Thoracic aorta (tissue), 2 donors: ENCODE measurements around the gene VKORC1. TPM values are rescaled to one million over a fixed set of nuclear protein-coding genes. Genes with fewer than 3 reads are reported as not detected.

Experiments
- ATAC-seq: fragments of 150-250 bp; one replicate; pipeline ENCODE4 v1.8.0; 2017; ENCODE audit warnings: low read depth; ENCODE audit not compliant: insufficient number of reproducible peaks, low FRiP score
- DNase-seq: peaks from one replicate; pipeline ENCODE4 v3.0.0-alpha.2; 2020; ENCODE audit warnings: low spot score
- H3K27ac ChIP-seq, 2 donors: fragments of 200-600 bp; sonication (generic); 1 replicate in 1 of 2; 2 replicates in 1 of 2; pipeline ENCODE4 v1.5.1; 2016; ENCODE audit warnings: mild to moderate bottlenecking in 2 of 2, moderate library complexity in 2 of 2
- H3K27me3 ChIP-seq: fragments of 200-600 bp; sonication (generic); replicated peaks from 2 replicates; pipeline ENCODE4 v1.6.0; 2016; ENCODE audit warnings: mild to moderate bottlenecking; ENCODE audit not compliant: insufficient read depth
- H3K36me3 ChIP-seq: fragments of 200-600 bp; sonication (generic); one replicate; pipeline ENCODE4 v1.5.1; 2016
- H3K4me1 ChIP-seq, 2 donors: fragments of 200-600 bp; sonication (generic); 1 replicate in 1 of 2; 2 replicates in 1 of 2; pipeline versions ENCODE4 v1.5.1 to v1.6.0; 2016; ENCODE audit warnings: low read depth in 2 of 2, mild to moderate bottlenecking in 1 of 2; ENCODE audit not compliant: control insufficient read depth in 1 of 2
- H3K4me3 ChIP-seq: fragments of 200-600 bp; sonication (generic); 2 replicates; pipeline ENCODE4 v1.5.1; 2016; ENCODE audit warnings: mild to moderate bottlenecking
- H3K9me3 ChIP-seq: fragments of 200-600 bp; sonication (generic); 2 replicates; pipeline ENCODE4 v1.5.1; 2016
- total RNA-seq, 2 donors: library from RNA; depleted of rRNA; stranded (reverse); fragments of >200 nt; gene quantifications; one replicate each; pipeline versions ENCODE4 v1.1.0 to v1.2.3, GENCODE V29; 2016
- TF ChIP-seq, protein P1 (sequence below): fragments of 200-600 bp; sonication (generic); IDR thresholded peaks from one replicate; pipeline ENCODE4 v1.5.1; 2019; ENCODE audit warnings: antibody characterized with exemption

VKORC1 gene
- total RNA-seq, 2 donors from 2014 or later = 88.7 to 187 TPM

DNA sequence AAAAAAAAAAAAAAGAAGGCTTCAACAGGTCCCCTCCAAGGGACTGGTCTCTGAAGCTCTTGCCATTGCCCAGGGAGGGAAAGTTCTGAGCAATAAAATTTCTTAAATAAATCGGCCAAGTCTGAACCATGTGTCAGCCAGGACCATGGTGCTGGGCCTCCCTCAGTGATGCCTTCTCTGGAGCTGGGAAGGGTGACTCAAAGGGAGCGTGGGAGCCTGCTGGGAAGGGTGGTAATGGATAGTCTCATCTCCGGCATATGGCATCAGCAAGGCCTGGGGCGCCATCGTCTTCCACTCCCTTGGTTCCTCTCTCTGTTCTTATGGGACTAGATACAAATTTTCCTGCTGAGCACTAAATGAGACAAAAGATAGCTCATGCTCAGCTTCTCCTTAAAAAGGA lies 2.3 kb downstream of the VKORC1 start:
- Histone ChIP-seq H3K4me1 (peaks cover 0 to 4% of the 10 kb centered on the region in 2 donors), H3K9me3 (no peaks in the 10 kb centered on the region), H3K36me3 (peaks cover 22% of the 10 kb centered on the region), H3K27ac (no peak overlapping the region), H3K4me3 (no peak overlapping the region), H3K27me3 (no peaks in the 10 kb centered on the region)
- ATAC-seq (no peak), DNase-seq (no peak)
- TF ChIP-seq, protein P1, sequence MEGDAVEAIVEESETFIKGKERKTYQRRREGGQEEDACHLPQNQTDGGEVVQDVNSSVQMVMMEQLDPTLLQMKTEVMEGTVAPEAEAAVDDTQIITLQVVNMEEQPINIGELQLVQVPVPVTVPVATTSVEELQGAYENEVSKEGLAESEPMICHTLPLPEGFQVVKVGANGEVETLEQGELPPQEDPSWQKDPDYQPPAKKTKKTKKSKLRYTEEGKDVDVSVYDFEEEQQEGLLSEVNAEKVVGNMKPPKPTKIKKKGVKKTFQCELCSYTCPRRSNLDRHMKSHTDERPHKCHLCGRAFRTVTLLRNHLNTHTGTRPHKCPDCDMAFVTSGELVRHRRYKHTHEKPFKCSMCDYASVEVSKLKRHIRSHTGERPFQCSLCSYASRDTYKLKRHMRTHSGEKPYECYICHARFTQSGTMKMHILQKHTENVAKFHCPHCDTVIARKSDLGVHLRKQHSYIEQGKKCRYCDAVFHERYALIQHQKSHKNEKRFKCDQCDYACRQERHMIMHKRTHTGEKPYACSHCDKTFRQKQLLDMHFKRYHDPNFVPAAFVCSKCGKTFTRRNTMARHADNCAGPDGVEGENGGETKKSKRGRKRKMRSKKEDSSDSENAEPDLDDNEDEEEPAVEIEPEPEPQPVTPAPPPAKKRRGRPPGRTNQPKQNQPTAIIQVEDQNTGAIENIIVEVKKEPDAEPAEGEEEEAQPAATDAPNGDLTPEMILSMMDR = no peak

DNA sequence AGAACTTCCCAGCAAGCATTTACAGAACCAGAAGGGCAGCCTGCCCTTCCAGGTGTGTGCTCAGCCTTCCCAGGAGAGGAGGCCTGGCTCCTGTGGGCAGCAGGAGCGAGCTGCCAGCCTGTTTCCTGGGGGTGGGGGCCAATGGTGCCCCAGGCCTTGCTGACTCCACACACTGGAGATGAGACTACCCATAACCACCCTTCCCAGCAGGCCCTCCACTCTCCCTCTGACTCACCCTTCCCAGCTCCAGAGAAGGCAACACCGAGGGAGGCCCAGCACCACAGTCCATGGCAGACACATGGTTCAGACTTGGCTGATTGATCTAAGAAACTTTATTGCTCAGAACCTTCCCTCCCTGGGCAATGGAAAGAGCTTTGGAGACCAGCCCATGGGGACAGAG lies 4.1 kb downstream of the VKORC1 start:
- no peak overlapping the region for H3K4me3 ChIP-seq
- no peaks in the 10 kb centered on the region for H3K27me3 ChIP-seq
- H3K27ac ChIP-seq = no peak overlapping the region
- H3K9me3 ChIP-seq = no peaks in the 10 kb centered on the region
- TF ChIP-seq, protein P1 = no peak
- peaks cover 25% of the 10 kb centered on the region for H3K36me3 ChIP-seq
- ATAC-seq (no peak), DNase-seq (no peak)
- H3K4me1 ChIP-seq = peaks cover 0 to 4% of the 10 kb centered on the region in 2 donors

DNA sequence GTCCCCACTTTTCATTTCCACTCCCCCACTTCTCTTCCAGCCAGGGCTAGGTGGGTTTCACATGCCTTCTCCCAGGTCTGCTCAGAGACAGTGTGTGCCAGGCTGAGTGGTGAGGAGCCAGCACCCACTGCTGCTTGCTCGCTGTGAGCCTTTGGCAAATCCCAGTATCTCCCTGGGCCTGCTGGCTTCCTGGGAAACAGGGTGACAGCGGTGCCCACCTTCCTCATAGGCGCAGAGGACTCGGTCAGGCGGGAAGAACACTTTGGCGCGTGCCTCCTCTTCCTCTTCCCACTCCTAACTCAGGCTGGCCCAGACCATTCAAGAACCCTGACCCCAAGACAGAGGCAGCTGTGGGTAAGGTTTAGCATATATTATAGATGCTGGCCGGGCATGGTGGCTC lies 5.4 kb downstream of the VKORC1 start:
- ATAC-seq (no peak), DNase-seq (no peak)
- Histone ChIP-seq H3K4me1 (no peaks in the 10 kb centered on the region), H3K4me3 (no peak overlapping the region), H3K9me3 (no peaks in the 10 kb centered on the region), H3K27ac (no peak overlapping the region), H3K27me3 (no peaks in the 10 kb centered on the region), H3K36me3 (peaks cover 25% of the 10 kb centered on the region)
- TF ChIP-seq, protein P1 = no peak

DNA sequence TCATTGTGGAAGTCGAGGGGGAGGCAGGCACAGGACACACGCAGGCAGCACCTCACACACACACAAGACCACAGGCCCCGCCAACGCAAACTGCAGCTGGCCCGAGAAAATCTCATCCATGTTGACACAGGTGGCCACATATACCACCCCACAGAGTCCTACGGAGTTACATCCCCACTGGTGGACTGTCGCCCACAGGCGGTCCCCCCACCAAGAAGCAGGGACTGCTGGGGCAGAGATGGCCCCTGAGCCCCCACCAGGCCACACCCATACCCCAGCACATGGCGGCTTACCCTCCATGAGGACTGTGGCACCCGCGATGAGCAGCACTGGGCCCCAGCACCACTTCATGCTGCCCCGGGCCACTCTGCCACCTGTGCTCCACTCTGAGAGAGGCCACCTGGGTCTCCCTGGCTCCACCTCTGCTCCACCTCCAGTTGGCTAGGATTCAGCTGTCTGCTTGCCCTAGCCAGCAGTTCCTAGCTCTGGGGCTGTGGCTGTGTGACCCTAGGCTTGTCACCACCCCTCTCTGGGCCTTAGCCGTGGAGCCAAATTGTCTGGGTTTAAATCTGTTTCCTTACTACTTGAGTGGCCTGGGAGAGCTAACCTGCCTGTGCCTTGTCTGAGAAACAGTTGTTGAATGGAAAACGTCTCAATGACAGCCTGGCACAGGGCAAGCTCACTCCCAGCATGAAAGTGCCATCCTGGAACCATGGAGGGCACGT lies 6.0 kb downstream of the VKORC1 start, which contains the start of gene PRSS53:
PRSS53 (minus strand) TSS at position 485 of the 725 bp plus-strand sequence; CDS start at position 351, 134 bp downstream.
- no peak within 1 kb of the TSS for H3K27ac ChIP-seq
- H3K4me1 ChIP-seq = no peaks in the 10 kb centered on the region
- TF ChIP-seq, protein P1 = no peak
- H3K9me3 ChIP-seq = no peaks in the 10 kb centered on the region
- no peak within 1 kb of the TSS for H3K4me3 ChIP-seq
- ATAC-seq (no peak), DNase-seq (no peak)
- H3K36me3 ChIP-seq = peaks cover 27% of the 10 kb centered on the region
- no peaks in the 10 kb centered on the region for H3K27me3 ChIP-seq

DNA sequence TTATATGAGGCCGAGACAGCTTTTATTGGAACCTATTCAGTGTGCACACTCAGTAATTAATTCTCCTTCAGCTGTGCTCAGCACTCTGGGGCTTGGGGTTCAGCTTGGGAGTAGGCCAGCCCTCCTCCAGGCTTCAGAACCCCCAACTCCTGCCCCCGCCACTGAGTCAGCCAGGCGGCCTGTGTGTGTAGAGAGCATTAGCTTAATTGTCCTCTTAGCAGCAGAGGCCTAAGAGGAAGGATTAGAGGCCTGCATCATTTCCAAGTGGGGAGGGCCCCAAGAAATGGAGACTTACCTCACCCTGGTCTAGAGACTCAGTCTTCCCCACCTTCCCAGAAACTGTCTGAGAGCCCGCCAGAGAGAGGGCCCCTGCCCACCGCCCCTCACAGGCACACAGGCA lies 6.6 kb downstream of the VKORC1 start:
- TF ChIP-seq, protein P1 = no peak
- no peak for ATAC-seq
- Histone ChIP-seq H3K36me3 (peaks cover 30% of the 10 kb centered on the region), H3K27ac (no peak overlapping the region), H3K4me3 (no peak overlapping the region), H3K27me3 (no peaks in the 10 kb centered on the region), H3K9me3 (no peaks in the 10 kb centered on the region), H3K4me1 (no peaks in the 10 kb centered on the region)
- DNase-seq = no peak
